HG03469 (cell line): ENCODE results near the gene ENSA.
"Not testable (repeated sequence)": the region's sequence is repeated elsewhere in the genome, so short reads cannot be mapped to it uniquely, and the experiment has no call there.

Experiments
- ATAC-seq: cut with Tn5 transposase; IDR thresholded peaks from one replicate; pipeline ENCODE4 v1.9.1; 2021; ENCODE audit warnings: mild to moderate bottlenecking, moderate library complexity, moderate number of reproducible peaks; ENCODE audit not compliant: unreplicated experiment

Gene ENSA

DNA sequence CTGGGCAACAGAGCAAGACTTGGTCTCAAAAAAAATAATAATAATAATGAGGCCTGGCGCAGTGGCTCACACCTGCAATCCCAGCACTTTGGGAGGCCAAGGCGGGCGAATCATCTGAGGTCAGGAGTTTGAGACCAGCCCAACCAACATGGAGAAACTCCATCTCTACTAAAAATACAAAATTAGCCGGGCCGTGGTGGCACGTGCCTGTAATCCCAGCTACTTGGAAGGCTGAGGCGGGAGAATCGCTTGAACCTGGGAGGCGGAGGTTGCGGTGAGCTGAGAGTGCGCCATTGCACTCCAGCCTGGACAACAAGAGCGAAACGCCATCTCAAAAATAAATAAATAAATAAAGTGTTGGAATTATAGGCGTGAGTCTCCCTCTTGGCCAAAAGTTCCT lies 47.5 kb downstream of the ENSA start:
- not testable (repeated sequence) for ATAC-seq

DNA sequence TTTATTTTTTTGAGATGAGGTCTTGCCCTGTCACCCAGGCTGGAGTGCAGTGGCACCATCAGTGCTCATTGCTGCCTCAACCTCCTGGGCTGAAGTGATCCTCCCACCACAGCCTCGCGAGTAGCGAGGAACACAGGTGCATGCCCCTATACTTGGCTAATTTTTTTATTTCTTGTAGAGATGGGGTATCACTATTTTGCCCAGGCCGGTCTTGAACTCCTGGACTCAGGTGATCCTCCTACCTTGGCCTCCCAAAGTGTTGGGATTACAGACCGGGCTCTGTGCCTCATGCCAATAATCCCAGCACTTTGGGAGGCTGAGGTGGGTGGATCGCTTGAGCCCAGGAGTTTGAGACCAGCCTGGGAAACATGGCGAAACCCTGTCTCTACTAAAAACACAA lies 48.0 kb downstream of the ENSA start:
- ATAC-seq = not testable (repeated sequence)

- ATAC-seq = not testable (repeated sequence)
Measured at GRCh38 chr1:150580966-150581365, 48.4 kb downstream of the ENSA start.

DNA sequence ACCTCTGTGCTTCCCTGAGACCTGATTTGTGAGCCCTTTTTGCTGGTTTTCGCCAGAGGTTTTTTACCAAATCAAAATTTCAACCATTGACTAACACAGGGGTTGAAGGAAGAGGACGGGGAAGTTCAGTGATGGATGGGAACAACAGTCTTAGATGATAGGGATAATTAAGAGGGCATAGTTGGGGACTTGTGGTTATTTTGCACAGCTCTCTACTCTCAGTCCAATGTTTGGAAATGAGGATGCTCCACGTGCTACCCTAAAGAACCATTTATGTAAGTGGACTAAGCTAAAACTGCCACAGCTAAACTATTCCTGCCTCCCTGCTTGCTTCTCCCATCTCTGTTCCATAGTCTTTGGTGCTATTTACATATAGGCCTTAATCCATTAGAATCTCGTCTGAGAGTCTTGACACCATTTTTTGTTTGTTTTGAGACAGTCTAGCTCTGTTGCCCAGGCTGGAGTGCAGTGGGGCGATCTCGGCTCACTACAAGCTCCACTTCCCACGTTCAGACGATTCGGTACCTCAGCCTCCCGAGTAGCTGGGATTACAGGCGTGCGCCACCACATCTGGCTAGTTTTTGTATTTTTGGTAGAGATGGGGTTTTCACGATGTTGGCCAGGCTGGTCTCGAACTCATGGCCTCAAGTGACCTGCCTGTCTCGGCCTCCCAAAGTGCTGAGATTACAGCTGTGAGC lies 49.3 kb downstream of the ENSA start:
- no peak for ATAC-seq

DNA sequence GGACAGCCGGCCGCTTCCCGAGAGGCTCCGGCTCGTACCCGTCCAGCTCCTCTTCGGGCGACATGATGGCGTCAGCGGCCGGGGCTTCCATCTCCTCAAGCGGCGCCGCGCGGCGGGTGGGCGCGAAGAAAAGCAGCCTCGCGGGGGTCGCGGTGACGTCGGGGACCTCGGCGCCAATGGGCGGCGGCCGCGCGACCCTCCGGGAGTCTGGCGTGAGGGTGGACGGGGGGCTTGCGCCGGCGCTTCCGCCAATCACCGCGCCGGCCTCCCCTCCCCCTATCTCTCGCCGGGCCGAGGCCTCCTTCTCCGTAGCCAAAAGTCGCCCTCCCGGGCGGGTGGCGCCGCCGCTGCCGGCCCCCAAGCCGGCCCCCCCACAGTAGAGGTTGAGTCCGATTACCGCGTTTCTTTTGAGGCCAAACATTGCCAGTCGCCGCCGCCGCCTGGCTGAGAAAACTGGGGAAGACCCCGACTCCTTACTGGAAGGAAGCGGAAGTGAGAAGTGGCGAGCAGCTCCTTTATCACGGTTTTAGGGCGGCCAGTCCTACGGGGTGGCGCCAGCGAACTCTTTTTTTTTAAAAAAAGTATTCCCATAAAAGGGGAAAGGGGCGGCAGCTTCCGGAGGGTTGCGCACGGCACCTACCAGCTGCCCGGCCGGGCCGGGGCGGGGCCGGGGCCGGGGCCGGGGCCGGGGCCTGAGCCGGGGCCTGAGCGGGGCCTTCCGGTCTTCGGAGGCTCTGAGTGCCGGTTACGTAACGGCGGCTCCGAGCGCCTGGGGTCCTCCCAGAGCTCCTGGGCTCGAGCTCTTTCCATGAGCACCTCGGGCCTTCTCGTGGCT lies 50.1 kb downstream of the ENSA start, which contains the start of gene MCL1:
Gene MCL1 (minus strand): TSS at position 501 of the 835 bp plus-strand sequence. CDS start 80 bp downstream, at position 421.
- peak; percentile 66 for ATAC-seq

DNA sequence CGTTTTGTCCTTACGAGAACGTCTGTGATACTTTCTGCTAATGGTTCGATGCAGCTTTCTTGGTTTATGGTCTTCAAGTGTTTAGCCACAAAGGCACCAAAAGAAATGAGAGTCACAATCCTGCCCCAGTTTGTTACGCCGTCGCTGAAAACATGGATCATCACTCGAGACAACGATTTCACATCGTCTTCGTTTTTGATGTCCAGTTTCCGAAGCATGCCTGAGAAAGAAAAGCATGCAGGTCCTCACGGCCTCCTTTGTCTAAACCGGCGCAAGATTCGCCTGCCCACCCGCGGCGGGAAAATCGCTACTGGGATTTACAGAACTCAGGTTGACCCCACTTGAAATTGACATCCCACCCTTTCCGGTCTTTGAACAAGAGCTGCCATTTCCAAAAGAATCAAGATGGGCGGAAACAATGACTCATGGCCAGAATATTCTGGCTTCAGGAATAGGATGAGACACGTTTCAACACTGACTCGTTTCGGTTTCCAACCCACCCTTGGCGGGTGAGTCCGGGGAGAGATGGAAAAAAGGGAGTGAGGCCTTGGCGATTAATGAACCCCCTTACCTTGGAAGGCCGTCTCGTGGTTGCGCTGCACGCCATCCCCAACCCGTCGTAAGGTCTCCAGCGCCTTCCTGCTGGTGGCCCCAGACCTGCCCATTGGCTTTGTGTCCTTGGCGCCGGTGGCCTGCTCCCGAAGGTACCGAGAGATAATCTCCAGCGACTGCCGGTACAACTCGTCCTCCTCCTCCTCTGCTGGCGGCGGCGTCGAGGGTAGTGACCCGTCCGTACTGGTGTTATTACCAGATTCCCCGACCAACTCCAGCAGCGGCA lies 50.9 kb downstream of the ENSA start:
- ATAC-seq = no peak

DNA sequence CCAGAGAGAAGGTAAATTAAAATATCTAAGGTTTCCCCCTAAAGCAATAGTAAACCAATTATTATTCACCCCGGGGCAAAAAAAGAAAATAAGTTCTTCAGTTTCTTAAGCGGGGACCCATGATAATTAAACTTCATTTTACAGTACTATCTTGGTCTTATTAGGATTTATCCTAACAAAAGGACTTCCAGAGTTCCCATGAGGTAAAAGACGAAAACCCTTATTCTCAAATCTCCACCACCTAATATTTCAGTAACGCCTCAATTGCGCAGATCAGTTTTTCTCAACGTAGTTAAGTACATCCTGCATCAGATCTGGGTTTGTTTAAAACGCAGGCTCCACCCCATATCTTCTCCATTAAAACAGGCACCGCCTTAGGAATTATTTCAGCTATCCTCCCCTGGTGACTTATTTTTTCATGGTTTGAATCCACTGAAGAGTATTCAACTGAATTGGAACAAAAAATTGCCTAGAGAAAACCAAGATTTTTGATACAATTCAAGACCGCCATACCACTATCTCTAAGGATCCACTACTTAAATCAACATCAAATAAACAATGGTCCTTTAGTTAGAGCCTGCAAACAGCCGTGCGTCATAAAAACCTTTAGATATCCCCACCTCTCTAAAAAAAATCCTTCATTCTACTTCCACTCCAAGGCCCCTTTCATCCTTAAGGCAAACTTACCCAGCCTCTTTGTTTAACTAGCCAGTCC lies 51.7 kb downstream of the ENSA start:
- ATAC-seq = no peak

- ATAC-seq = no peak
Measured at GRCh38 chr1:150576794-150577556, 52.4 kb downstream of the ENSA start.

- no peak for ATAC-seq
Measured at GRCh38 chr1:150576367-150576711, 53.1 kb downstream of the ENSA start.

GRCh38 chr1:150575518-150576366 lies 53.7 kb downstream of the ENSA start:
- no peak for ATAC-seq

DNA sequence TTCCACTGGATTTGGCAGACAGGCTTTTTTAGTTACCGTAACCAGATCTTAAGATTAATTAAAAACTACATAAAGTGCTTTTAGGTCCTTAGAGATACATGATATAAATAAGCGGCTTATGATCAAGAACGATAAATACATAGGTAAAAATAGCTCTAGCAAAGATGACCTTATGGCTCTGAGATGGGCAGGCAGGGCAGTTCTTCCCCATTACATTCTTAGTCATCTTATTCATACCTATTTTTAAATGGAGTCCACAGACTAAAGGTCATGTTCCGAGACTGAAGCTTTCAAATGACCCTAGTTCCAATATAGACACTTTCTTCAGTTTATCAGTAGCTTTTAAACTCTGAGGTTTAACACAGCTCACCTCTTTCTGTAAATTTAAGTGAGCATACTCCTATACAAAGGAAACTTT lies 54.3 kb downstream of the ENSA start:
- no peak for ATAC-seq

- ATAC-seq = no peak
Measured at GRCh38 chr1:150574260-150575071, 54.9 kb downstream of the ENSA start.

GRCh38 chr1:150573648-150574071 lies 55.8 kb downstream of the ENSA start:
- ATAC-seq = not testable (repeated sequence)

DNA sequence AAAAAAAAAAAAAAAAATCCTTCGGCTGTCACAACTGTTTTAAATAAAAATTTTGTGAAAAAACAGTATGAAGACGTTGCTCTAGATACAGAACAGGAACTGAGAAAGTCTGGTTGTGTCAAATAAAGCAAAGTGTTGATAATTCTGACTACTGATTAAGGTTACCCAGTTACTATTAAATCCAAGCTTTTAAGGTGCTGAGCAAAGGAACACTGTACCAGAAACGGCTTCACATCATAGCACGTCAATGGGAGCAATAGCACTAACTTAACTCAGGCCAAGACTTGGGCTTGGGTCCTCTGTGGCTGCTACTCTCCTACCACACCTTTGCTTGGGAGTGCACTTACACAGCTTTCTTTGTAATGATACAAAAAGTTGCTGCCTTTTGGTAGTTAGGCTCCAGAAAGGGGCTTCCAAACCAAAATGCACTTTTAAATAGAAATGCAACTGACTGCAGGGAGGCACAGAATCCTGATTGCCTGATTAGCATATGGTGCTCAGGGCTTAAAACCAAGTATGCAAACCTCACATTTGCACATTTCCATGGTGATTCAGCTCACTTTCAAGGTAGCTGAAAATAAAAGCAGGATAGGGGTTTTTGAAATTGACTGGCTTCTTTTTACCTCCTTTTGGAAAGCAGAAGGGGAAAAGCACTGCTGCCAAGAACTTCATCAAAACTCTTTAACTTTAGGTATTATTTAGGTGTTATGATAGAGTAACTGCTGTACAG lies 56.3 kb downstream of the ENSA start:
- ATAC-seq = no peak
